Natural killer cell treated with Interleukin-12 subunit alpha and Interleukin-12 subunit beta and Interleukin-15 and Interleukin-18, amount 100 ng/mL, for 72 hours (primary cell): ENCODE data around the gene TEN1. TPM values are rescaled to one million over a fixed set of nuclear protein-coding genes. Genes with fewer than 3 reads are reported as not detected.

Experiments
- total RNA-seq, 2 donors: library from RNA; stranded (reverse); gene quantifications; one replicate each; pipeline ENCODE4 v1.2.3, GENCODE V29; 2022

TEN1 gene
- total RNA-seq, 2 donors from 2014 or later, result 16.5 to 19.1 TPM

Other genes starting within 250 kb of the TEN1 start
- 10 to 100 TPM; 13.7 to 31.1 TPM for gene GALK1, start 214.0 kb upstream of the TEN1 start, total RNA-seq
- gene UNK, start 194.4 kb upstream of the TEN1 start, total RNA-seq, result 10 to 100 TPM; 30.6 to 39.8 TPM
- 100 to 1,000 TPM; 270 to 289 TPM for gene UNC13D, start 134.8 kb upstream of the TEN1 start, total RNA-seq
- 100 to 1,000 TPM in 1 of 2 donors, 10 to 100 TPM in 1; 73.8 to 101 TPM for gene WBP2, start 123.9 kb upstream of the TEN1 start, total RNA-seq
- gene TRIM47, start 100.7 kb upstream of the TEN1 start, total RNA-seq, result 1 to 10 TPM; 1.6 to 2.1 TPM
- gene TRIM65, start 82.3 kb upstream of the TEN1 start, total RNA-seq, result 10 to 100 TPM; 17.2 to 42.1 TPM
- gene MRPL38, start 74.4 kb upstream of the TEN1 start, total RNA-seq, result 100 to 1,000 TPM; 117 to 174 TPM
- gene FBF1, start 38.2 kb upstream of the TEN1 start, total RNA-seq, result 10 to 100 TPM; 10.2 to 34.4 TPM
- gene ACOX1, start 74 bp upstream of the TEN1 start, total RNA-seq, result 10 to 100 TPM; 36.8 to 44.6 TPM
- 10 to 100 TPM in 1 of 2 donors, 1 to 10 TPM in 1; 9.8 to 16.2 TPM for gene CDK3, start 21.6 kb downstream of the TEN1 start, total RNA-seq
- gene EVPL, start 48.1 kb downstream of the TEN1 start, total RNA-seq, result under 1 TPM; 0.05 to 0.64 TPM
- 10 to 100 TPM; 96.2 to 98.4 TPM for gene SRP68, start 93.3 kb downstream of the TEN1 start, total RNA-seq
- under 1 TPM; 0.21 to 0.75 TPM for gene GALR2, start 95.5 kb downstream of the TEN1 start, total RNA-seq
- 1 to 10 TPM in 1 of 2 donors, under 1 TPM in 1; 0.52 to 1.4 TPM for gene ZACN, start 99.9 kb downstream of the TEN1 start, total RNA-seq
- 100 to 1,000 TPM; 134 to 163 TPM for gene EXOC7, start 124.5 kb downstream of the TEN1 start, total RNA-seq
- gene FOXJ1, start 162.0 kb downstream of the TEN1 start, total RNA-seq, result under 1 TPM; 0.48 to 0.95 TPM